ENCODE measurements around the gene GMPS. TPM values are rescaled to one million over a fixed set of nuclear protein-coding genes. Genes with fewer than 3 reads are reported as not detected.

GMPS gene
- total and polyA plus RNA-seq, 2 of the 4 experiments (the other 2 are of a cell fraction): 33.9 to 52.5 TPM

Other genes with a start within 250 kb of the GMPS start
- not detected in 2 replicates for gene PLCH1, start 125.6 kb upstream of the GMPS start, total RNA-seq (2012; rRNA removed)
- not detected in 2 replicates for gene PLCH1, start 125.6 kb upstream of the GMPS start, polyA plus RNA-seq (2012; rRNA removed)
- gene C3orf33, start 64.4 kb upstream of the GMPS start, total RNA-seq (2012; rRNA removed): 0.72 and 1.1 TPM in 2 replicates
- 0.90 and 1.2 TPM in 2 replicates for gene C3orf33, start 64.4 kb upstream of the GMPS start, polyA plus RNA-seq (2012; rRNA removed)
- gene SLC33A1, start 16.2 kb upstream of the GMPS start, total RNA-seq (2012; rRNA removed): 32.4 and 34.4 TPM in 2 replicates
- 12.7 and 12.9 TPM in 2 replicates for gene SLC33A1, start 16.2 kb upstream of the GMPS start, polyA plus RNA-seq (2012; rRNA removed)
- gene KCNAB1, start 249.9 kb downstream of the GMPS start, total RNA-seq (2012; rRNA removed): under 0.01 and 0.56 TPM in 2 replicates
- 0.07 and 0.13 TPM in 2 replicates for gene KCNAB1, start 249.9 kb downstream of the GMPS start, polyA plus RNA-seq (2012; rRNA removed)